ENCODE measurements around the gene CTDSP2.

GRCh38 chr12:57846577-57847319 is at the start of gene CTDSP2:
- TF ChIP-seq NFIC (IDR thresholded peaks at IDR 0.05; ENCODE audit: borderline replicate concordance), result 0 out of 2 replicates have a peak, but pooled peaks have one; percentile 10
- TF ChIP-seq, protein P1, sequence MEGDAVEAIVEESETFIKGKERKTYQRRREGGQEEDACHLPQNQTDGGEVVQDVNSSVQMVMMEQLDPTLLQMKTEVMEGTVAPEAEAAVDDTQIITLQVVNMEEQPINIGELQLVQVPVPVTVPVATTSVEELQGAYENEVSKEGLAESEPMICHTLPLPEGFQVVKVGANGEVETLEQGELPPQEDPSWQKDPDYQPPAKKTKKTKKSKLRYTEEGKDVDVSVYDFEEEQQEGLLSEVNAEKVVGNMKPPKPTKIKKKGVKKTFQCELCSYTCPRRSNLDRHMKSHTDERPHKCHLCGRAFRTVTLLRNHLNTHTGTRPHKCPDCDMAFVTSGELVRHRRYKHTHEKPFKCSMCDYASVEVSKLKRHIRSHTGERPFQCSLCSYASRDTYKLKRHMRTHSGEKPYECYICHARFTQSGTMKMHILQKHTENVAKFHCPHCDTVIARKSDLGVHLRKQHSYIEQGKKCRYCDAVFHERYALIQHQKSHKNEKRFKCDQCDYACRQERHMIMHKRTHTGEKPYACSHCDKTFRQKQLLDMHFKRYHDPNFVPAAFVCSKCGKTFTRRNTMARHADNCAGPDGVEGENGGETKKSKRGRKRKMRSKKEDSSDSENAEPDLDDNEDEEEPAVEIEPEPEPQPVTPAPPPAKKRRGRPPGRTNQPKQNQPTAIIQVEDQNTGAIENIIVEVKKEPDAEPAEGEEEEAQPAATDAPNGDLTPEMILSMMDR (IDR thresholded peaks at IDR 0.05), result no peak
- TF ChIP-seq RAD21 (IDR thresholded peaks at IDR 0.05; ENCODE audit: low read length), result no peak
- peak; percentile 79 for TF ChIP-seq TAF1 (IDR thresholded peaks at IDR 0.05; ENCODE audit: borderline replicate concordance, low read depth, low read length)
- 0 out of 2 replicates have a peak, but pooled peaks have one; percentile 10 for TF ChIP-seq NRF1 (IDR thresholded peaks at IDR 0.05; ENCODE audit: low read depth, low read length)
- TF ChIP-seq SMC3 (IDR thresholded peaks at IDR 0.05; ENCODE audit: low read depth, low read length), result no peak
- TF ChIP-seq POLR2AphosphoS5 (IDR thresholded peaks at IDR 0.05; ENCODE audit: low read depth, low read length), result peak; percentile 93
- TF ChIP-seq USF2 (IDR thresholded peaks at IDR 0.05; ENCODE audit: borderline replicate concordance, low read depth, low read length), result no peak
- TF ChIP-seq ELF1 (IDR thresholded peaks at IDR 0.05), result 0 out of 2 replicates have a peak, but pooled peaks have one; percentile 46
- no peak for TF ChIP-seq FOSL2 (IDR thresholded peaks at IDR 0.05; ENCODE audit: borderline replicate concordance, low read depth)
